Activated naive CD8-positive, alpha-beta T cell treated with anti-CD3 and anti-CD28 coated beads for 36 hours (primary cell): ENCODE results near the gene CCDC106. TPM values are rescaled to one million over a fixed set of nuclear protein-coding genes. Genes with fewer than 3 reads are reported as not detected.
A peak's percentile ranks its signal among the peaks of the same experiment; 100 is the strongest.

ENCODE experiments used
- DNase-seq: peaks from one replicate; pipeline ENCODE4 v3.0.0; 2021
- H3K27ac Mint-ChIP-seq: one replicate; pipeline ENCODE4 v1.8.0; 2022; ENCODE audit warnings: mild to moderate bottlenecking, moderate library complexity, mixed read lengths
- H3K27me3 Mint-ChIP-seq: one replicate; pipeline ENCODE4 v1.8.0; 2022; ENCODE audit warnings: mild to moderate bottlenecking, mixed read lengths
- H3K36me3 Mint-ChIP-seq: one replicate; pipeline ENCODE4 v1.8.0; 2021; ENCODE audit warnings: mild to moderate bottlenecking, mixed read lengths
- H3K4me1 Mint-ChIP-seq: one replicate; pipeline ENCODE4 v1.8.0; 2021; ENCODE audit warnings: mixed read lengths
- H3K4me3 Mint-ChIP-seq: one replicate; pipeline ENCODE4 v1.8.0; 2022; ENCODE audit warnings: mild to moderate bottlenecking, moderate library complexity, mixed read lengths
- H3K9me3 Mint-ChIP-seq: one replicate; pipeline ENCODE4 v1.8.0; 2022; ENCODE audit warnings: mixed read lengths
- total RNA-seq, 2 experiments: library from RNA; stranded (reverse); gene quantifications; one replicate each; pipeline ENCODE4 v1.2.3, GENCODE V29; 2021

Gene CCDC106
- total RNA-seq, 2 experiments from 2014 or later, result 10.9 to 12.0 TPM

GRCh38 chr19:55659822-55660221, 11.8 kb downstream of the CCDC106 start:
- Mint-ChIP-seq H3K36me3 (peaks cover 54% of the 10 kb centered on the region), H3K9me3 (no peaks in the 10 kb centered on the region), H3K27me3 (no peaks in the 10 kb centered on the region), H3K27ac (peak overlapping the region; percentile 79), H3K4me1 (peaks cover 35% of the 10 kb centered on the region), H3K4me3 (peak overlapping the region; percentile 54)
- DNase-seq, result no peak

- DNase-seq, result no peak
- Mint-ChIP-seq H3K4me1 (peaks cover 35% of the 10 kb centered on the region), H3K36me3 (peaks cover 53% of the 10 kb centered on the region), H3K4me3 (no peak overlapping the region), H3K9me3 (no peaks in the 10 kb centered on the region), H3K27ac (peak overlapping the region; percentile 42), H3K27me3 (no peaks in the 10 kb centered on the region)
Measured at GRCh38 chr19:55660404-55660803, 12.4 kb downstream of the CCDC106 start.

DNA sequence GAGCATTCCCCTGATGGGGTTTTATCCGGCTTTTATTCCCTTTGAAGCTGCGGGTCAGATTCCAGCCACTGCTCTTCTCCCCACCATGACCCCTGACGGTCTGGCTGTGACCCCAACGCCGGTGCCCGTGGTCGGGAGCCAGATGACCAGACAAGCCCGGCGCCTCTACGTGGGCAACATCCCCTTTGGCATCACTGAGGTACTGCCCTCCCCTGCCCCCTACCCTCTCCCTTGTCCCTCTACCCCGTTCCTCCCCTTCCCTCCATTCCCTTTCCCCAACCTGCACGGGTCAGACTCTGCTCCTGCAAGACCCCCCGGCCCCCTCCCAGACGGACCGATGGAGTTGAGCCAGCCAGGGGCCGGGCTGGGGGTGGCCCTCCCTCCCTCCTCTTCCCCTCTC, 13.0 kb downstream of the CCDC106 start:
- H3K36me3 Mint-ChIP-seq, result peaks cover 50% of the 10 kb centered on the region
- no peaks in the 10 kb centered on the region for H3K9me3 Mint-ChIP-seq
- DNase-seq, result no peak
- H3K27ac Mint-ChIP-seq, result no peak overlapping the region
- H3K4me1 Mint-ChIP-seq, result peaks cover 37% of the 10 kb centered on the region
- no peak overlapping the region for H3K4me3 Mint-ChIP-seq
- H3K27me3 Mint-ChIP-seq, result no peaks in the 10 kb centered on the region

- Mint-ChIP-seq H3K4me1 (peaks cover 37% of the 10 kb centered on the region), H3K4me3 (no peak overlapping the region), H3K36me3 (peaks cover 42% of the 10 kb centered on the region), H3K27ac (peak overlapping the region; percentile 47), H3K27me3 (no peaks in the 10 kb centered on the region), H3K9me3 (no peaks in the 10 kb centered on the region)
- DNase-seq, result no peak
Measured at GRCh38 chr19:55661826-55662225, 13.8 kb downstream of the CCDC106 start.

DNA sequence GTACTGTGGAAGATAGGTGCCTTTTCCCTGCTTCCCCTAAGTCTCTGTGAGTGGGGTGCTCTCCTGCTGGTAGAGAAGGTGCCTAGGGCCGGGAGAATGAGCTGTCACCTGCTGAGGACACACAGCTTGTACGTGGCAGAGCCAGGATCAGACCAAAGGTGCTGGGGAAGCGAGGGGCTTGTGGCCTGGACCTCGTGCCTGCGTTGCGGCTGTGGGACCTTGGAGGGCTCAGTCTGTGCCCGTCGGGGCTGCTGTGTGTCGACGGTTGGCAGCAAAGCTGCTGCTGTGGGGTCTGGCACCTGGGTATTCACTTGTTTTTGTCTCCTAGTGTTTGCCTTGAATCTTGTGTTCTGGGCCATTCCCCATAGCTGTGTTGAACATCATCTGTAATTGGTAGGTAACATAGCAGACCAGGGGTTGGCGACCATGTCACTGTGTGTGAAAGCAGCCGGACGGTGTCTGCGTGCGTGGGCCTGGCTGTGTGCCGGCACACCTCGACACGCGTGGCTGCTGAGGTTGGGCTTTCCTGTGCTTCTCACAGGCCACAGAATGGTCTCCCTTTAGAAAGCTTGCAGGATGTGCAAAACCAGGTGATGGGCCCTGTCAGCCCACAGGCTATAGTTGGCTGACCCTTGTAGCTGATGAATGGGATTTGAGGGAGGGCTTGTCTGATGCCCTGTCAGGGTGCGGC, 16.0 kb downstream of the CCDC106 start:
- no peak for DNase-seq
- Mint-ChIP-seq H3K27ac (no peak overlapping the region), H3K36me3 (peaks cover 29% of the 10 kb centered on the region), H3K4me1 (peaks cover 31% of the 10 kb centered on the region), H3K4me3 (no peak overlapping the region), H3K9me3 (no peaks in the 10 kb centered on the region), H3K27me3 (no peaks in the 10 kb centered on the region)

- Mint-ChIP-seq H3K36me3 (peaks cover 25% of the 10 kb centered on the region), H3K9me3 (no peaks in the 10 kb centered on the region), H3K4me3 (no peak overlapping the region), H3K27ac (no peak overlapping the region), H3K4me1 (peaks cover 41% of the 10 kb centered on the region), H3K27me3 (no peaks in the 10 kb centered on the region)
- no peak for DNase-seq
Measured at GRCh38 chr19:55666343-55667005, 18.5 kb downstream of the CCDC106 start.

GRCh38 chr19:55667006-55667381, 19.0 kb downstream of the CCDC106 start:
- peak overlapping the region; percentile 12 for H3K27ac Mint-ChIP-seq
- no peak for DNase-seq
- H3K9me3 Mint-ChIP-seq, result no peaks in the 10 kb centered on the region
- peaks cover 20% of the 10 kb centered on the region for H3K36me3 Mint-ChIP-seq
- peaks cover 38% of the 10 kb centered on the region for H3K4me1 Mint-ChIP-seq
- no peak overlapping the region for H3K4me3 Mint-ChIP-seq
- no peaks in the 10 kb centered on the region for H3K27me3 Mint-ChIP-seq

GRCh38 chr19:55667511-55667910, 19.5 kb downstream of the CCDC106 start:
- no peak overlapping the region for H3K4me3 Mint-ChIP-seq
- no peaks in the 10 kb centered on the region for H3K27me3 Mint-ChIP-seq
- no peak for DNase-seq
- no peaks in the 10 kb centered on the region for H3K9me3 Mint-ChIP-seq
- H3K36me3 Mint-ChIP-seq, result peaks cover 21% of the 10 kb centered on the region
- H3K4me1 Mint-ChIP-seq, result peaks cover 41% of the 10 kb centered on the region
- peak overlapping the region; percentile 12 for H3K27ac Mint-ChIP-seq

GRCh38 chr19:55667958-55668357, 19.9 kb downstream of the CCDC106 start:
- peak overlapping the region; percentile 58 for H3K27ac Mint-ChIP-seq
- no peaks in the 10 kb centered on the region for H3K27me3 Mint-ChIP-seq
- no peak for DNase-seq
- no peak overlapping the region for H3K4me3 Mint-ChIP-seq
- H3K4me1 Mint-ChIP-seq, result peaks cover 38% of the 10 kb centered on the region
- peaks cover 17% of the 10 kb centered on the region for H3K36me3 Mint-ChIP-seq
- H3K9me3 Mint-ChIP-seq, result no peaks in the 10 kb centered on the region

DNA sequence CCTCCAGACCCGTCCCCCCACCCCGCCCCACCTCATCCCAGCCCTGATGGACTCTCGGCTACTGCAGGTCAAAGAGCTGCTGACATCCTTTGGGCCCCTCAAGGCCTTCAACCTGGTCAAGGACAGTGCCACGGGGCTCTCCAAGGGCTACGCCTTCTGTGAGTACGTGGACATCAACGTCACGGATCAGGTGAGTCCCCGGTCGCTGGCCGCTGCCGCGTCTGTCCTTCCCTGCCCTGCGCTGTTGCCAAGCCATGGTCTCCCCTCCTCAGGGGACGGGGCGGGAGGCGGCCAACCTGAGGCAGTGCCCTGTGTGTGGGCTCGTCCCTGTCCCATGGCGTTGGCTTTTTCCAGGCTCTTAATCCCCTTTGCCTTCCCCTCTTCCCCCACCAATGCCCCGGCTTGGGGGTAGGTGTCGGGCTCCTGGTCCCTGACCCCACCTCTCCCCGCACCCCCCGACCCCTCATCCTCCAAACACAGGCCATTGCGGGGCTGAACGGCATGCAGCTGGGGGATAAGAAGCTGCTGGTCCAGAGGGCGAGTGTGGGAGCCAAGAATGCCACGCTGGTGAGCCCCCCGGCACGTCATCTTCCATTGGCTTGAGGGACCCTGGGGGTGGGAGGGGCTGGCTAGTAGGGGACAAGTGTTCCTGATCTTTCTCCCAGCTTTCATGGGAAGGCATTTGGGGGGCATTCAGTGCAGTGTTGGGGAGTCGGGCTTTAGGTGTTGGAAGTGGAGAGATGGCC, 20.8 kb downstream of the CCDC106 start:
- H3K4me3 Mint-ChIP-seq, result no peak overlapping the region
- no peaks in the 10 kb centered on the region for H3K9me3 Mint-ChIP-seq
- no peak for DNase-seq
- H3K4me1 Mint-ChIP-seq, result peaks cover 42% of the 10 kb centered on the region
- H3K27me3 Mint-ChIP-seq, result no peaks in the 10 kb centered on the region
- H3K27ac Mint-ChIP-seq, result no peak overlapping the region
- peaks cover 14% of the 10 kb centered on the region for H3K36me3 Mint-ChIP-seq

DNA sequence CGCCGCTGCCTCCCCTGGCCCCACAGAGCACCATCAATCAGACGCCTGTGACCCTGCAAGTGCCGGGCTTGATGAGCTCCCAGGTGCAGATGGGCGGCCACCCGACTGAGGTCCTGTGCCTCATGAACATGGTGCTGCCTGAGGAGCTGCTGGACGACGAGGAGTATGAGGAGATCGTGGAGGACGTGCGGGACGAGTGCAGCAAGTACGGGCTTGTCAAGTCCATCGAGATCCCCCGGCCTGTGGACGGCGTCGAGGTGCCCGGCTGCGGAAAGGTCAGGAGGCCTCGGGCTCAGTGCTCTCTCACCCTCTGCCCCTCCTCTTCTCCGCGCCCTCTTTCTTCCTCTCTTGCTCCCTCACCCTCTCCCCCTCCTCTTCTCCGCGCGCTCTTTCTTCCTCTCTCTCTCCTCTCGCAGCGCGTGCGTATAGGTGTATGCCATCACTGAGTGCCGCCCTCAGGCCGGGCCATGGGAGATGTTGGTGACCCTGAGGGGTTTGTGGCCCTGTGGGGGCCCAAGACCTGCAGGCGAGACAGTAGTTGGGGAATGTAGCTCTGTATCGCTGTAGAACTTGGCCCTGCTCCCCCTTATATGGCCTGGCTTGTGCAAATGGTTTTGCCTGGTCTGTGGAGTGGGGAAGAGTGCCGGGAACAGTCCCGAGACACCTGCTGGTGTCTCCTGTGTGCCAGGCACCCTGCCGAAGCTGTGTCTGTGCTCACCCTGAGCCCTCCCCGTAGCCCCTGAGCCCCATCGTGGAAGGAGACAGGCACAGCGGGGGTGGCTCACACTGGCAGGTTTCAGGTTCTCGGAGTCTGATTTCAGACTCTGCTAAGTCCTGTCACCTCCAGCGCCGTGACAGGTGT, 21.6 kb downstream of the CCDC106 start:
- no peak overlapping the region for H3K27ac Mint-ChIP-seq
- no peaks in the 10 kb centered on the region for H3K27me3 Mint-ChIP-seq
- DNase-seq, result no peak
- peaks cover 17% of the 10 kb centered on the region for H3K36me3 Mint-ChIP-seq
- peaks cover 47% of the 10 kb centered on the region for H3K4me1 Mint-ChIP-seq
- no peaks in the 10 kb centered on the region for H3K9me3 Mint-ChIP-seq
- H3K4me3 Mint-ChIP-seq, result no peak overlapping the region

DNA sequence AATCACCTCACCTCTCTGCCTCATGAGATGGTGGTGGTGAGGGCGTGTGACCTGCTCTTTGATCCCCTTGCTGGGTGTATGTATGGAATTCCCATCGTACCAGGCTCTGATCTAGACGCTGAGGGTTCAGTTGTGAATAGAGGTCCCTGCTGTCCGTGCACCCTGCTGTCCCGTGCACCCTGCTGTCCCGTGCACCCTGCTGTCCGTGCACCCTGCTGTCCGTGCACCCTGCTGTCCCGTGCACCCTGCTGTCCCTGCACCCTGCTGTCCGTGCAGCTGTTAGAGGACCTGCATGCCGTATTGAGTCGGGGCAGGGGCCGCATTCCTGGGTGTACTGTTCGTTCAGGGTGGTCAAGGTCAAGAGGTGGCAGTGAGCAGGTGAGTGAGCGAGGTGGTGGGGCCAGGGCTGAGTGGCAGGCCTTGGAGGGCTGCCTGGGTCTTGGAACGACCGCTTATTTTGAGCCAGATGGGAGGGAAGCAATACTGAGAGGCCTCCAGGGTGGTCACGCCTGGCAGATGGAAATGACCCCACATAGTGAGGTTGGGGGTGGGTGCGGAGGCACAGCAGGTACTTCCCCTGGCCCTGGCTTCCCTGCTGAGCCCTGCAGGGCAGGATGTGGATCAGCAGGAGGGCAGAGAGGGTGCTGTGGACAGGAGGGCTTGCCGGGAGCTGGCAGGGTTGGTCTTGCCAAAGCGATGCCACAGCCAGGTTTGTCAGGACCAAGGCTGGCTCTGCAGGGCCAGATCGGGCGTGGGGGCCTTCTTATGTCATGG, 22.5 kb downstream of the CCDC106 start:
- no peak for DNase-seq
- Mint-ChIP-seq H3K4me3 (no peak overlapping the region), H3K27ac (peak overlapping the region; percentile 23), H3K27me3 (no peaks in the 10 kb centered on the region), H3K36me3 (peaks cover 18% of the 10 kb centered on the region), H3K4me1 (peaks cover 47% of the 10 kb centered on the region), H3K9me3 (no peaks in the 10 kb centered on the region)

- Mint-ChIP-seq H3K36me3 (peaks cover 20% of the 10 kb centered on the region), H3K27me3 (no peaks in the 10 kb centered on the region), H3K4me1 (peaks cover 51% of the 10 kb centered on the region), H3K27ac (peak overlapping the region; percentile 23), H3K4me3 (no peak overlapping the region), H3K9me3 (no peaks in the 10 kb centered on the region)
- no peak for DNase-seq
Measured at GRCh38 chr19:55671054-55671378, 23.0 kb downstream of the CCDC106 start.

DNA sequence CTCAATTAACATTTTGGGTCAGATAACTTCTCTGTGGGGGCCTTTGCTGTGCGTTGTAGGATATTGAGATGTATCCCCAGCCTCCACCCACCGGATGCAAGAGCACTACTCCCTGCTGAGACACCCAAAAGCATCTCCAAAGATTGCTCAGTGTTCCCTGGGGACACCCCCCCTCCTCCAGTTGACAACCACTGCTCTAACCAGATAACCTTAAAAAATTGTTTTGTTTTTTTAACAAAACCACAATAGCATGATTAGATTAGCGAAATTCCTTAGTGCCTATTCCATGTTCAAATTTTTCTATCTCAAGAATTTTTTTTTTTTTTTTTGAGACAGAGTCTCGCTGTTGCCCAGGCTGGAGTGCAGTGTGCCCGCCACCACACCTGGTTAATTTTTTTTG, 24.4 kb downstream of the CCDC106 start:
- DNase-seq, result no peak
- no peak overlapping the region for H3K4me3 Mint-ChIP-seq
- peaks cover 23% of the 10 kb centered on the region for H3K36me3 Mint-ChIP-seq
- peaks cover 58% of the 10 kb centered on the region for H3K4me1 Mint-ChIP-seq
- H3K27me3 Mint-ChIP-seq, result no peaks in the 10 kb centered on the region
- H3K9me3 Mint-ChIP-seq, result no peaks in the 10 kb centered on the region
- H3K27ac Mint-ChIP-seq, result no peak overlapping the region
